CD8-positive, alpha-beta memory T cell (primary cell): Measurements from ENCODE around the gene GOLGA6C. TPM values are rescaled to one million over a fixed set of nuclear protein-coding genes. Genes with fewer than 3 reads are reported as not detected.

ENCODE experiments used
- polyA plus RNA-seq: library from polyadenylated mRNA; unstranded; fragments of 300-500 nt; fragmentation: Illumina TruSeq; gene quantifications from one replicate; pipeline ENCODE4 v1.2.3, GENCODE V29; 2021
- total RNA-seq, 2 experiments: library from RNA; stranded (reverse); gene quantifications; one replicate each; pipeline ENCODE4 v1.2.3, GENCODE V29; 2021

Gene GOLGA6C
- total and polyA plus RNA-seq, 3 experiments from 2014 or later = not detected

Other genes starting within 250 kb of the GOLGA6C start
- gene PPCDC, start 234.7 kb upstream of the GOLGA6C start, total RNA-seq = 10 to 100 TPM; 35.5 to 39.2 TPM
- gene PPCDC, start 234.7 kb upstream of the GOLGA6C start, polyA plus RNA-seq = 12.8 TPM
- gene C15orf39, start 56.5 kb upstream of the GOLGA6C start, total RNA-seq = 10 to 100 TPM; 29.8 to 32.0 TPM
- 6.1 TPM for gene C15orf39, start 56.5 kb upstream of the GOLGA6C start, polyA plus RNA-seq
- not detected for gene GOLGA6D, start 24.5 kb downstream of the GOLGA6C start, total RNA-seq
- not detected for gene GOLGA6D, start 24.5 kb downstream of the GOLGA6C start, polyA plus RNA-seq
- 100 to 1,000 TPM; 102 to 110 TPM for gene COMMD4, start 77.7 kb downstream of the GOLGA6C start, total RNA-seq
- gene COMMD4, start 77.7 kb downstream of the GOLGA6C start, polyA plus RNA-seq = 47.8 TPM
- 1 to 10 TPM; 2.0 to 2.3 TPM for gene NEIL1, start 88.7 kb downstream of the GOLGA6C start, total RNA-seq
- 2.9 TPM for gene NEIL1, start 88.7 kb downstream of the GOLGA6C start, polyA plus RNA-seq
- gene MAN2C1, start 110.3 kb downstream of the GOLGA6C start, total RNA-seq = 100 to 1,000 TPM; 127 to 133 TPM
- gene MAN2C1, start 110.3 kb downstream of the GOLGA6C start, polyA plus RNA-seq = 32.0 TPM
- 10 to 100 TPM; 82.8 to 89.0 TPM for gene SIN3A, start 193.4 kb downstream of the GOLGA6C start, total RNA-seq
- gene SIN3A, start 193.4 kb downstream of the GOLGA6C start, polyA plus RNA-seq = 16.0 TPM